ENCODE data around the gene TALDO1.

DNA sequence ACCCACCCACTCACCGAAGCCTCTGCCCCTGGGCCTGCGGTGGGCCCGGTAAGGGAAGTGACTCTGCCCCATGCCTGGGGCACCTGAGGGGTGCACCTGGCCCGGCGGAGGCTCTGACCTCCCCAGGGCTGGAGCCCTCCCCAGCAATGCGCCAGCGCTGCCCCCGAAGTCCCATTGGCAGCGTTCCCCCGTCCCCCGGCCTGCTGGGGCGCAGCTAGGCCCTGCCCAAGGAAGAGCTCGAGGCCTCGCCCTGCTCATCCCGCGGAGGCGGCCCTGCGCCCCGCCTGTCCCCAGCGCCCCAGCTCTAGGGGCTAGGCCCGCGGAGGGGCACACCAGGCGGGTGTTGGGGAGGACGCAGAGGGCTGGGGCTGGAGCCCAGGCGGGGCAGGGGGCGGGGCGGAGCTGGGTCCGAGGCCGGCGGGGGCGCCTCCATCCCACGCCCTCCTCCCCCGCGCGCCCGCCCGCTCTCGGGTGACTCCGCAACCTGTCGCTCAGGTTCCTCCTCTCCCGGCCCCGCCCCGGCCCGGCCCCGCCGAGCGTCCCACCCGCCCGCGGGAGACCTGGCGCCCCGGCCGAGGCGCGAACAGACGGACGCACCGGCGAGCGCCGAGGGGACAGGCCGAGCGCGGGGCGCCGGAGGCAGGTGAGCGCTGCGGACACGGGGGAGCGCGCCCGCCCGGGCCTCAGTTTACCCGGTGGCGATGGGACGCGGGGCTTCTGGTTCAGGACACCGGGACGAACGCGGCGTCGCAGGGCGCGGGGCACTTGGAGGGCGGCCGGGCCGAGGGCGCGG, 41.4 kb upstream of the TALDO1 start, which contains the start of gene EPS8L2:
- TF ChIP-seq, protein P1, sequence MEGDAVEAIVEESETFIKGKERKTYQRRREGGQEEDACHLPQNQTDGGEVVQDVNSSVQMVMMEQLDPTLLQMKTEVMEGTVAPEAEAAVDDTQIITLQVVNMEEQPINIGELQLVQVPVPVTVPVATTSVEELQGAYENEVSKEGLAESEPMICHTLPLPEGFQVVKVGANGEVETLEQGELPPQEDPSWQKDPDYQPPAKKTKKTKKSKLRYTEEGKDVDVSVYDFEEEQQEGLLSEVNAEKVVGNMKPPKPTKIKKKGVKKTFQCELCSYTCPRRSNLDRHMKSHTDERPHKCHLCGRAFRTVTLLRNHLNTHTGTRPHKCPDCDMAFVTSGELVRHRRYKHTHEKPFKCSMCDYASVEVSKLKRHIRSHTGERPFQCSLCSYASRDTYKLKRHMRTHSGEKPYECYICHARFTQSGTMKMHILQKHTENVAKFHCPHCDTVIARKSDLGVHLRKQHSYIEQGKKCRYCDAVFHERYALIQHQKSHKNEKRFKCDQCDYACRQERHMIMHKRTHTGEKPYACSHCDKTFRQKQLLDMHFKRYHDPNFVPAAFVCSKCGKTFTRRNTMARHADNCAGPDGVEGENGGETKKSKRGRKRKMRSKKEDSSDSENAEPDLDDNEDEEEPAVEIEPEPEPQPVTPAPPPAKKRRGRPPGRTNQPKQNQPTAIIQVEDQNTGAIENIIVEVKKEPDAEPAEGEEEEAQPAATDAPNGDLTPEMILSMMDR (conservative IDR thresholded peaks at IDR 0.05; ENCODE audit: low read depth in 2 of 2) = no peak
- TF ChIP-seq EZH2 (IDR thresholded peaks at IDR 0.05; ENCODE audit: low read depth, unreplicated experiment) = no peak
